HFFc6 (cell line): ENCODE data around the gene CMTR1. TPM values are rescaled to one million over a fixed set of nuclear protein-coding genes. Genes with fewer than 3 reads are reported as not detected.

ENCODE experiments used
- DNase-seq: peaks from one replicate; pipeline ENCODE4 v3.0.0-alpha.2; 2018
- H3K27ac Mint-ChIP-seq: 2 replicates; pipeline ENCODE4 v1.8.0; 2020; ENCODE audit warnings: mild to moderate bottlenecking, mixed read lengths
- H3K27me3 Mint-ChIP-seq: 2 replicates; pipeline ENCODE4 v1.8.0; 2021; ENCODE audit warnings: mild to moderate bottlenecking, moderate library complexity, mixed read lengths; ENCODE audit not compliant: insufficient read depth
- H3K36me3 Mint-ChIP-seq: 2 replicates; pipeline ENCODE4 v1.8.0; 2021; ENCODE audit warnings: low read depth, mixed read lengths
- H3K4me1 Mint-ChIP-seq: 2 replicates; pipeline ENCODE4 v1.8.0; 2020; ENCODE audit warnings: low read depth, mixed read lengths
- H3K4me3 Mint-ChIP-seq: 2 replicates; pipeline ENCODE4 v1.8.0; 2020; ENCODE audit warnings: mild to moderate bottlenecking, moderate library complexity, mixed read lengths
- H3K9me3 Mint-ChIP-seq: 2 replicates; pipeline ENCODE4 v1.8.0; 2020; ENCODE audit warnings: mild to moderate bottlenecking, mixed read lengths
- total RNA-seq, 6 experiments: library from RNA; stranded (reverse); fragmentation: NEBNext Ultra II Directional; extraction: Animal tissue kit (Norgen Biotek cat#: 25700); gene quantifications; 2 replicates in 1 of 6; 3 replicates in 5 of 6; pipeline ENCODE4 v1.2.3, GENCODE V29; 2021
- TF ChIP-seq, protein P1 (sequence below): fragments of 200-600 bp; sonication (generic); IDR thresholded peaks from 2 replicates; pipeline ENCODE4 v1.5.0; 2021; ENCODE audit warnings: antibody characterized with exemption, mild to moderate bottlenecking

CMTR1 gene
- total RNA-seq, 6 experiments from 2014 or later: 36.1 to 42.2 (median 37.6) TPM

DNA sequence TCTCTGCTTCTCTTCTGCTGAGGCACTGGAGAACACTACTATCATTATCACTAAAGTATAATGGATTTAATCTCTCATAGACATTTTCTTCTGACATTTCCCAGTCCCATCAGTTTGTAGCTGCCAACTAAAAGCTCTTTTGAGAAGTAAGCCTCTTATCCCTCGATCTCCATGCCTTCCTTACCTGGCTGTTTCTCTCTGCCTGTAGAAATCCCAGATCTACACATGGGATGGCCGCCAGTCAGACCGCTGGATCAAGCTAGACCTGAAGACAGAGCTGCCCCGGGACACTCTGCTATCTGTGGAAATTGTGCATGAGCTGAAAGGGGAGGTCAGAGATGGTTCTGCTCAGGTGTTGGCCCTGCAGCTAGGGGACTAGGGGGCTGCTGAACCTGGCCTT is 41.3 kb downstream of the CMTR1 start:
- Mint-ChIP-seq H3K27ac (no peak overlapping the region), H3K4me1 (peaks cover 18% of the 10 kb centered on the region), H3K27me3 (no peaks in the 10 kb centered on the region; the same call in 1 of the 2 replicates), H3K9me3 (no peaks in the 10 kb centered on the region), H3K4me3 (no peak overlapping the region), H3K36me3 (peaks cover 44% of the 10 kb centered on the region)
- DNase-seq: no peak
- TF ChIP-seq, protein P1, sequence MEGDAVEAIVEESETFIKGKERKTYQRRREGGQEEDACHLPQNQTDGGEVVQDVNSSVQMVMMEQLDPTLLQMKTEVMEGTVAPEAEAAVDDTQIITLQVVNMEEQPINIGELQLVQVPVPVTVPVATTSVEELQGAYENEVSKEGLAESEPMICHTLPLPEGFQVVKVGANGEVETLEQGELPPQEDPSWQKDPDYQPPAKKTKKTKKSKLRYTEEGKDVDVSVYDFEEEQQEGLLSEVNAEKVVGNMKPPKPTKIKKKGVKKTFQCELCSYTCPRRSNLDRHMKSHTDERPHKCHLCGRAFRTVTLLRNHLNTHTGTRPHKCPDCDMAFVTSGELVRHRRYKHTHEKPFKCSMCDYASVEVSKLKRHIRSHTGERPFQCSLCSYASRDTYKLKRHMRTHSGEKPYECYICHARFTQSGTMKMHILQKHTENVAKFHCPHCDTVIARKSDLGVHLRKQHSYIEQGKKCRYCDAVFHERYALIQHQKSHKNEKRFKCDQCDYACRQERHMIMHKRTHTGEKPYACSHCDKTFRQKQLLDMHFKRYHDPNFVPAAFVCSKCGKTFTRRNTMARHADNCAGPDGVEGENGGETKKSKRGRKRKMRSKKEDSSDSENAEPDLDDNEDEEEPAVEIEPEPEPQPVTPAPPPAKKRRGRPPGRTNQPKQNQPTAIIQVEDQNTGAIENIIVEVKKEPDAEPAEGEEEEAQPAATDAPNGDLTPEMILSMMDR: no peak

DNA sequence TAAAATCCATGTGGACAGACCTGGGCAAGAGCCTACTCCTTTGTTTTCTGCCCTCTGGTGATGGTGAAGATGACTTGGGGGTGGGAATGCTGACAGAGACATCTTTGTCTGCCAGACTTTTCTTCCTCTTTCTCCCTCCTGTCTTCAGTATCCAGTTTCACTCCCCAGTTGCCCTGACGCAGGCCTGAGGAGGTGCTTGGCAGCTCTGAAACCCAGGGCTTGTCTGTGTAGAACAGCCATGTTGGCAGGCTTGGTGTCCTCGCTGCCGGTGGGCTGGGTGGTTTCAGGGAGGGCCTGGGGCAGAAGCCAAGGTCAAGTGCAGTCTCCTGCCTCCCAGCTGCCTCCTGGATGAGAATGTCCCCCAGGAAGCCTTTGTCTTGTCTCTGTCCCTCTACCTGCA is 44.2 kb downstream of the CMTR1 start:
- Mint-ChIP-seq H3K36me3 (peaks cover 31% of the 10 kb centered on the region), H3K27ac (no peak overlapping the region), H3K4me3 (no peak overlapping the region), H3K27me3 (peaks cover 2% of the 10 kb centered on the region), H3K4me1 (peaks cover 18% of the 10 kb centered on the region), H3K9me3 (no peaks in the 10 kb centered on the region)
- TF ChIP-seq, protein P1: no peak
- DNase-seq: no peak

GRCh38 chr6:37477656-37478435 is 44.8 kb downstream of the CMTR1 start:
- Mint-ChIP-seq H3K27ac (no peak overlapping the region), H3K9me3 (no peaks in the 10 kb centered on the region), H3K27me3 (peaks cover 5% of the 10 kb centered on the region), H3K36me3 (peaks cover 25% of the 10 kb centered on the region), H3K4me3 (no peak overlapping the region), H3K4me1 (peaks cover 13% of the 10 kb centered on the region)
- TF ChIP-seq, protein P1: no peak
- no peak for DNase-seq

DNA sequence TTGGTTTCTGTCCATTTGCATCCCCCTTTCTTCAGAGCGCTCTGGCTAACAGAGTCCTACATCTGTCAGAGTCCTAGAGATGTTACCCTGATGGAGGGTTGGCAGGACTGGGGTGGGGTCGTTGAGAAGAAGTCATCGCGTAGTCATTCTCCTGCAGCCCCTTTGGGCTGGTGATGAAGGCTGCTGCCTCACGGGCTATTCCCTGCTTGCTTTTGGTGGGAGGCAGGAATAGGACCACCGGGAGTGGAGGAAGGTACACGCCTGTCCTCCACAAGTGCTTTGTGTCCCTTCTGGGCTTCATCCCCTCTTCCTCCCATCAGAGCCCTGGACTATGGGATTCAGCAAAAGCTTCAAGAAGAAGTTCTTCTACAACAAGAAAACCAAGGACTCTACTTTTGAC is 45.8 kb downstream of the CMTR1 start:
- TF ChIP-seq, protein P1: no peak
- no peak overlapping the region for H3K27ac Mint-ChIP-seq
- peaks cover 5% of the 10 kb centered on the region for H3K27me3 Mint-ChIP-seq
- no peaks in the 10 kb centered on the region for H3K9me3 Mint-ChIP-seq
- H3K4me3 Mint-ChIP-seq: no peak overlapping the region
- H3K36me3 Mint-ChIP-seq: peaks cover 19% of the 10 kb centered on the region
- peaks cover 3% of the 10 kb centered on the region for H3K4me1 Mint-ChIP-seq
- DNase-seq: no peak

GRCh38 chr6:37479266-37479854 is 46.3 kb downstream of the CMTR1 start:
- Mint-ChIP-seq H3K36me3 (peaks cover 15% of the 10 kb centered on the region), H3K27me3 (peaks cover 5% of the 10 kb centered on the region), H3K27ac (no peak overlapping the region), H3K4me1 (no peaks in the 10 kb centered on the region), H3K9me3 (no peaks in the 10 kb centered on the region), H3K4me3 (no peak overlapping the region)
- TF ChIP-seq, protein P1: no peak
- no peak for DNase-seq
